NCI-H460 (cell line): ENCODE measurements around the gene GAS2L2. TPM values are rescaled to one million over a fixed set of nuclear protein-coding genes. Genes with fewer than 3 reads are reported as not detected.
"Not testable (repeated sequence)": the region's sequence is repeated elsewhere in the genome, so short reads cannot be mapped to it uniquely, and the experiment has no call there.

Experiments
- DNase-seq: peaks from one replicate; pipeline ENCODE4 v3.0.0-alpha.2; 2016; ENCODE audit warnings: low read depth; ENCODE audit errors: extremely low read depth
- total RNA-seq: library from RNA; depleted of rRNA; stranded (reverse); fragments of >200 nt; shearing (Covaris generic); gene quantifications from 2 replicates; pipeline ENCODE4 v1.2.3, GENCODE V29; 2014; rRNA removed

GAS2L2 gene
- total RNA-seq, 1 experiment from 2014 or later, result not detected

DNA sequence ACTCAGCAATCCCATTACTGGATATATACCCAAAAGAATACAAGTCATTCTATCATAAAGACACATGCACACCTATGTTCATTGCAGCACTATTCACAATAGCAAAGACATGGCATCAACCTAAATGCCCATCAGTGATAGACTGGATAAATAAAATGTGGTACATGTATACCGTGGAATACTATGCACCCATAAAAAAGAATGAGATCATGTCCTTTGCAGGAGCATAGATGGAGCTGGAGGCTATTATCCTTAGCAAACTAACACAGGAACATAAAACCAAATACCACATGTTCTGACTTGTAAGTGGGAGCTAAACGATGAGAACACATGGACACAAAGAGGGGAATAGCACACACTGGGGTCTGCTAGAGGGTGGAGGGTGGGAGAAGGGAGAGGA is 49.7 kb downstream of the GAS2L2 start:
- DNase-seq, result not testable (repeated sequence)

DNA sequence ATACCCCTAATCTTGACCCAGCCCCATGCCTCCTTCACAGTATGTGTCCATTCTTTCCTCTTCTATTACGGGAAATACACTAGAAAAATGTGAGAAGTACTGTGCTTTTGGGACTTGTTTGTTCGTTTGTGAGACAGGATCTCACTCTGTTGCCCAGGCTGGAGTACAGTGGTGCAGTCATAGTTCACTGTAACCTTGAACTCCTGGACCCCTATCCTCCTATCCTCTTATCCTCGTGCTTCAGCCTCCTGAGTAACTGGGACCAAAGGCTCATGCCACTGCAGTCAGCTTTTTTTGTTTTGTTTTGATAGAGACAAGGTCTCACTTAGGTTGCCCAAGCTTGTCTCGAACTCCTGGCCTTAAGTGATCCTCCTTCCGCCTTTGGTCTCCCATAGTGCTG is 51.5 kb downstream of the GAS2L2 start:
- DNase-seq, result no peak

GRCh38 chr17:35700150-35700549 is 52.9 kb downstream of the GAS2L2 start:
- no peak for DNase-seq

GRCh38 chr17:35698800-35699199 is 54.2 kb downstream of the GAS2L2 start:
- DNase-seq, result no peak

GRCh38 chr17:35695613-35696012 is 57.4 kb downstream of the GAS2L2 start:
- DNase-seq, result no peak

DNA sequence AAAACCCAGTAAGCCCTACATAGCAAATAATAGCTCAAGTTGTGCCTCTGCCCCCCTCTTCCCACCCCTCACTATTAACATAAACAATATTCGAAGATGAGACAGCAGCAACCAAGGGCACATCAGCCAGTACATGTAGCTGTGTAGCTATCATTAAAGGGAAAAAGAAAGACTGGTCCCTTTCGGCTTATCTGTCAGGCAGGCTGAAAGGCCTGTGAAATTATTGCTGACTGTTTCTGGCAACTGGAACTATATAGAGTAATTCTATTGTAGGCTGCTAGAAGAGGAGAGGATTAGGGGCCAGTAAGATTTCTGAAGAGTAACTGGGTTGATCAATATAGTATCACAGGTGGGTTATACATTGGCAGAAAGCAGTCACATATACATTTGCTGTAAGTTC is 58.1 kb downstream of the GAS2L2 start:
- DNase-seq, result no peak

Other genes starting within 250 kb of the GAS2L2 start
- not detected in 2 replicates for gene SLFN12L, start 215.6 kb downstream of the GAS2L2 start, total RNA-seq
- gene SLFN14, start 192.4 kb downstream of the GAS2L2 start, total RNA-seq, result not detected in 2 replicates
- gene PEX12, start 174.7 kb downstream of the GAS2L2 start, total RNA-seq, result 8.9 and 9.0 TPM in 2 replicates
- gene AP2B1, start 165.9 kb downstream of the GAS2L2 start, total RNA-seq, result 77.8 and 82.8 TPM in 2 replicates
- gene RASL10B, start 21.6 kb downstream of the GAS2L2 start, total RNA-seq, result 2.3 and 2.5 TPM in 2 replicates
- gene C17orf50, start 7.6 kb upstream of the GAS2L2 start, total RNA-seq, result not detected in 2 replicates
- 0.12 TPM in 1 of 2 replicates, not detected in the other for gene MMP28, start 42.4 kb upstream of the GAS2L2 start, total RNA-seq
- 41.0 and 48.8 TPM in 2 replicates for gene TAF15, start 56.2 kb upstream of the GAS2L2 start, total RNA-seq
- not detected in 2 replicates for gene HEATR9, start 115.7 kb upstream of the GAS2L2 start, total RNA-seq
- not detected in 2 replicates for gene CCL5, start 127.1 kb upstream of the GAS2L2 start, total RNA-seq
- gene RDM1, start 177.5 kb upstream of the GAS2L2 start, total RNA-seq, result 3.2 and 5.2 TPM in 2 replicates
- not detected in 2 replicates for gene LYZL6, start 190.5 kb upstream of the GAS2L2 start, total RNA-seq
- gene CCL16, start 228.3 kb upstream of the GAS2L2 start, total RNA-seq, result not detected in 2 replicates
- not detected in 2 replicates for gene CCL14, start 233.5 kb upstream of the GAS2L2 start, total RNA-seq
- gene CCL15, start 248.3 kb upstream of the GAS2L2 start, total RNA-seq, result not detected in 2 replicates